ENCODE measurements around the gene NBR1.

DNA sequence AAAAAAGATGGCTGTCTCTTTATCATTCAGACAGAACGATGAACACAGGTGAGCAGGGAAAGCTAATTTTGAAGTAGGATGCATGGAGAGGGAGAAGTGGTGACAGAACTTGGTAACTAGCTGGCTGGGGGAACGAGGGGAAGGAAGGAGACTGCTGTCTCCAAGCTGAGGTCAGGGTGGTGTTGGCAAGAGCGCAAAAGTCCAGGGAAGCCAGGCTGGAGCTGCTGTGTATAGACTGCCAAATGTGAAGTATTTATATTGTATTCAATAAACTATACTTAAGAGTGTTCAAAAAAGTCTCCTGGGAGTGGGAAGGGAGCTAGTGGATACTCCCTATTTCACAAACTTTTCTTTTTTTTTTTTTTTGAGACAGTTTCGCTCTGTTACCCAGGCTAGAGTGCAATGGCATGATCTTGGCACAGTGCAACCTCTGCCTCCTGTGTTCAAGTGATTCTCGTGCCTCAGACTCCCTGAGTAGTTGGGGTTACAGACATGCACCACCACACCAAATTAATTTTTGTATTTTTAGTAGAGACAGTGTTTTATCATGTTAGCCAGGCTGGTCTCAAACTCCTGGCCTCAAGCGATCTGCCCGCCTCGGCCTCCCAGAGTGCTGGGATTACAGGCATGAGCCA lies 48.8 kb downstream of the NBR1 start:
- TF ChIP-seq, protein P1, sequence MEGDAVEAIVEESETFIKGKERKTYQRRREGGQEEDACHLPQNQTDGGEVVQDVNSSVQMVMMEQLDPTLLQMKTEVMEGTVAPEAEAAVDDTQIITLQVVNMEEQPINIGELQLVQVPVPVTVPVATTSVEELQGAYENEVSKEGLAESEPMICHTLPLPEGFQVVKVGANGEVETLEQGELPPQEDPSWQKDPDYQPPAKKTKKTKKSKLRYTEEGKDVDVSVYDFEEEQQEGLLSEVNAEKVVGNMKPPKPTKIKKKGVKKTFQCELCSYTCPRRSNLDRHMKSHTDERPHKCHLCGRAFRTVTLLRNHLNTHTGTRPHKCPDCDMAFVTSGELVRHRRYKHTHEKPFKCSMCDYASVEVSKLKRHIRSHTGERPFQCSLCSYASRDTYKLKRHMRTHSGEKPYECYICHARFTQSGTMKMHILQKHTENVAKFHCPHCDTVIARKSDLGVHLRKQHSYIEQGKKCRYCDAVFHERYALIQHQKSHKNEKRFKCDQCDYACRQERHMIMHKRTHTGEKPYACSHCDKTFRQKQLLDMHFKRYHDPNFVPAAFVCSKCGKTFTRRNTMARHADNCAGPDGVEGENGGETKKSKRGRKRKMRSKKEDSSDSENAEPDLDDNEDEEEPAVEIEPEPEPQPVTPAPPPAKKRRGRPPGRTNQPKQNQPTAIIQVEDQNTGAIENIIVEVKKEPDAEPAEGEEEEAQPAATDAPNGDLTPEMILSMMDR (conservative IDR thresholded peaks at IDR 0.05 in 1 of 2, IDR thresholded peaks at IDR 0.05 in 1 of 2; ENCODE audit: extremely low read depth in 1 of 2, insufficient read depth in 1 of 2, low read depth in 1 of 2, low read length in 2 of 2): no peak
- TF ChIP-seq EZH2 (IDR thresholded peaks at IDR 0.05; ENCODE audit: borderline replicate concordance, low read length): no peak

Measured in mammary epithelial cell (primary cell).